NB4 (cell line): ENCODE data around the gene ERBIN.

ENCODE experiments used
- MYC ChIP-seq: IDR thresholded peaks from 2 replicates; pipeline ENCODE4 v1.6.1; 2011; ENCODE audit warnings: low read depth, low read length
- POLR2A ChIP-seq: IDR thresholded peaks from 2 replicates; pipeline ENCODE4 v1.6.1; 2011; ENCODE audit warnings: mild to moderate bottlenecking; ENCODE audit not compliant: insufficient read length; ENCODE audit errors: extremely low read depth
- TF ChIP-seq, protein P1 (sequence below): IDR thresholded peaks from one replicate; pipeline ENCODE4 v1.5.1; 2012; ENCODE audit warnings: low read depth, low read length

DNA sequence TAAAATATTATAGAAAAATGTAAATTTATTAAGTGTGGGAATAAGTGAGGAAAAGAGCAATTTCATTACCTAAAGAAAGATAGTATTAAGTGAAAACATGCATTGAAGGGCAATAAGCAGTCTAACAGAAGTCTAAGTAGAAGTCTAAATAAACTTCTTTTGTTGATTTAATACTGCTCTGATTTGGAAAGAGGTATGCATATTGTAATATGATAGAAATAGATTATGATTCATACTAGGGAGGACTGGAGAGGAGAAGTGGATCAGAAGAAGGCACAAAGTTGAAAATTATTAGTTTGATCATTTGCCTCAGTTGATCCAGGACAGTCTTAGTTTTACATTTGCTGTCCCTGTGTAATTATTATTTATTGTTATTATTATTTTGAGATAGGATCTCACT is 6.6 kb upstream of the ERBIN start:
- TF ChIP-seq, protein P1, sequence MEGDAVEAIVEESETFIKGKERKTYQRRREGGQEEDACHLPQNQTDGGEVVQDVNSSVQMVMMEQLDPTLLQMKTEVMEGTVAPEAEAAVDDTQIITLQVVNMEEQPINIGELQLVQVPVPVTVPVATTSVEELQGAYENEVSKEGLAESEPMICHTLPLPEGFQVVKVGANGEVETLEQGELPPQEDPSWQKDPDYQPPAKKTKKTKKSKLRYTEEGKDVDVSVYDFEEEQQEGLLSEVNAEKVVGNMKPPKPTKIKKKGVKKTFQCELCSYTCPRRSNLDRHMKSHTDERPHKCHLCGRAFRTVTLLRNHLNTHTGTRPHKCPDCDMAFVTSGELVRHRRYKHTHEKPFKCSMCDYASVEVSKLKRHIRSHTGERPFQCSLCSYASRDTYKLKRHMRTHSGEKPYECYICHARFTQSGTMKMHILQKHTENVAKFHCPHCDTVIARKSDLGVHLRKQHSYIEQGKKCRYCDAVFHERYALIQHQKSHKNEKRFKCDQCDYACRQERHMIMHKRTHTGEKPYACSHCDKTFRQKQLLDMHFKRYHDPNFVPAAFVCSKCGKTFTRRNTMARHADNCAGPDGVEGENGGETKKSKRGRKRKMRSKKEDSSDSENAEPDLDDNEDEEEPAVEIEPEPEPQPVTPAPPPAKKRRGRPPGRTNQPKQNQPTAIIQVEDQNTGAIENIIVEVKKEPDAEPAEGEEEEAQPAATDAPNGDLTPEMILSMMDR, result no peak
- TF ChIP-seq MYC (no peak), POLR2A (no peak)
